Measurements from ENCODE around the gene AKAP6.
"Not testable (repeated sequence)": the region's sequence is repeated elsewhere in the genome, so short reads cannot be mapped to it uniquely, and the experiment has no call there.

Gene AKAP6

GRCh38 chr14:32774214-32774613 lies 445.1 kb downstream of the AKAP6 start:
- H3K4me3 ChIP-seq (ENCODE audit: low read depth, low read length) = no peak overlapping the region
- TF ChIP-seq CTCF (IDR thresholded peaks at IDR 0.05; ENCODE audit: borderline replicate concordance, insufficient read depth, low read depth, low read length) = no peak

DNA sequence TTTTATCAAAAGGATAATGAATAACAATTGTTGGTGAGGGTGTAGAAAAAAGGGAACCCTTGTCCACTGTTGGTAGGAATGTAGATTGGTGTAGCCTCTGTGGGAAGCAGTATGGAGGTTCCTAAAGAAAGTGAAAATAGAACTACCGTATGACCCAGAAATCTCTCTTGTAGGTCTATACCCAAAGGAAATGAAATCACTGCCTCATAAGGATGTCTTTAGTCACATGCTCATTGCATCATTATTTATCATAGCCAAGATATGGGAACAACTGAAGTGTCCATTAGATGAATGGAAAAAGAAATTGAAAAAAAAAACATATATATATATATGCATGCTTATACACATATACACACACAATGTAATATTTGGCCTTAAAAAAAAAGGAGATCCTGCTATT lies 450.7 kb downstream of the AKAP6 start:
- no peak for TF ChIP-seq CTCF (IDR thresholded peaks at IDR 0.05; ENCODE audit: borderline replicate concordance, insufficient read depth, low read depth, low read length)
- H3K4me3 ChIP-seq (ENCODE audit: low read depth, low read length) = no peak overlapping the region

- H3K4me3 ChIP-seq (ENCODE audit: low read depth, low read length) = no peak overlapping the region
- no peak for TF ChIP-seq CTCF (IDR thresholded peaks at IDR 0.05; ENCODE audit: borderline replicate concordance, insufficient read depth, low read depth, low read length)
Observed at GRCh38 chr14:32784405-32784804, 455.3 kb downstream of the AKAP6 start.

DNA sequence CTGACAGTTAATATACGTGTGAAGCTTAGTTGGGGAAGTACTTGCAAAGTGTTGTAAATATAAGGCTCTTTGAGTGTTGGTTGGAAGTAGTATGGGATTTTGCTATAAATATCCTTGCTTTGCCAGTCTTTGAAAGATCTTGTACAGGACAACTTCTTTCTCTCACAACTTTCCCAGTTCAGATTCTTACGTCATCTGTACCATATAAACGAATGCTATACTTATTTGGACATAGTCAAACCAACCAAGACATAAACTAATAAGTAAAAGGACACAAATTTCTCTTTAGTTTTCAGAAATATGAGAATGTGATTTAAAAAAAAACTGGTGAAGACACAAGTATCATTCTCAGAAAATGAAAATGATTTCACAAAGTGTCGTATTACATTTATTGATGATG lies 456.5 kb downstream of the AKAP6 start:
- no peak overlapping the region for H3K4me3 ChIP-seq (ENCODE audit: low read depth, low read length)
- no peak for TF ChIP-seq CTCF (IDR thresholded peaks at IDR 0.05; ENCODE audit: borderline replicate concordance, insufficient read depth, low read depth, low read length)

GRCh38 chr14:32786886-32787285 lies 457.8 kb downstream of the AKAP6 start:
- no peak for TF ChIP-seq CTCF (IDR thresholded peaks at IDR 0.05; ENCODE audit: borderline replicate concordance, insufficient read depth, low read depth, low read length)
- H3K4me3 ChIP-seq (ENCODE audit: low read depth, low read length) = no peak overlapping the region

- not testable (repeated sequence) for H3K4me3 ChIP-seq (ENCODE audit: low read depth, low read length)
Observed at GRCh38 chr14:32793033-32793432, 463.9 kb downstream of the AKAP6 start.

DNA sequence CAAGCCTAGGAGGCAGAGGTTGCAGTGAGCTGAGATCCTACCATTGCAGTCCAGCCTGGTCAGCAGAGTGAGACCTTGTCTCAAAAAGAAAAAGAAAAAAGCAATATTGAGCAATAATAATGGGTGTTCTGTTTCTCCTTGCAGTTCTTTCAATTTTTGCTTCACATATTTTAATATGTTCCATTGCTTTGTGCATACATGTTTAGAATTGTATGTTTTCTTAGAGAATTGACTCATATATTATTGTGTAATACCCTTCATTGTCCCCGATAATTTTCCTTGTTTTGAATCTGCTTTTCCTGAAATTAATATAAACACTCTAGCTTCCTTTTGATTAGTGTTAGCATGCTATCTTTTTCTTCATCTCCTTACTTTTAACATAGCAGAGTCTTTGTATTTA lies 471.2 kb downstream of the AKAP6 start:
- no peak overlapping the region for H3K4me3 ChIP-seq (ENCODE audit: low read depth, low read length)
- TF ChIP-seq CTCF (IDR thresholded peaks at IDR 0.05; ENCODE audit: borderline replicate concordance, insufficient read depth, low read depth, low read length) = no peak

GRCh38 chr14:32802295-32802694 lies 473.2 kb downstream of the AKAP6 start:
- no peak for TF ChIP-seq CTCF (IDR thresholded peaks at IDR 0.05; ENCODE audit: borderline replicate concordance, insufficient read depth, low read depth, low read length)
- H3K4me3 ChIP-seq (ENCODE audit: low read depth, low read length) = no peak overlapping the region

Measured in GM12875 (cell line).